Tibial nerve (tissue), 4 donors: ENCODE results near the gene CASZ1. TPM values are rescaled to one million over a fixed set of nuclear protein-coding genes. Genes with fewer than 3 reads are reported as not detected.

ENCODE experiments used
- DNase-seq, 2 donors: peaks; one replicate each; pipeline ENCODE4 v3.0.0-alpha.2; 2019; ENCODE audit warnings: low spot score in 2 of 2
- H3K27ac ChIP-seq, 4 donors: fragments of 200-600 bp; sonication (generic) in 3 of 4; one replicate each; pipeline ENCODE4 v1.5.1; 2017 to 2019; ENCODE audit warnings: mild to moderate bottlenecking in 1 of 4
- H3K27me3 ChIP-seq, 2 donors: fragments of 200-600 bp; sonication (generic) in 1 of 2; one replicate each; pipeline versions ENCODE4 v1.5.1 to v1.6.0; 2017 to 2019
- H3K36me3 ChIP-seq, 3 donors: fragments of 200-600 bp; sonication (generic); one replicate each; pipeline ENCODE4 v1.5.1; 2018 to 2019
- H3K4me1 ChIP-seq, 4 donors: fragments of 200-600 bp; sonication (generic) in 3 of 4; one replicate each; pipeline ENCODE4 v1.5.1; 2017 to 2019
- H3K4me3 ChIP-seq, 4 donors: fragments of 200-600 bp; sonication (generic) in 3 of 4; one replicate each; pipeline ENCODE4 v1.5.1; 2017 to 2019; ENCODE audit warnings: mild to moderate bottlenecking in 1 of 4, moderate library complexity in 1 of 4
- H3K9me3 ChIP-seq, 4 donors: fragments of 200-600 bp; sonication (generic) in 3 of 4; one replicate each; pipeline ENCODE4 v1.5.1; 2017 to 2019
- CTCF ChIP-seq, 5 experiments: fragments of 200-600 bp in 3 of 5; fragments of 450-650 bp in 2 of 5; sonication (generic) in 3 of 5; IDR thresholded peaks; one replicate each; pipeline ENCODE4 v1.5.1; 2016 to 2019; ENCODE audit warnings: antibody characterized with exemption in 5 of 5, mild to moderate bottlenecking in 3 of 5, moderate library complexity in 2 of 5
- EP300 ChIP-seq, 2 donors: sonication (generic); formaldehyde crosslinking; IDR thresholded peaks; one replicate each; pipeline ENCODE4 v1.6.1; 2017; ENCODE audit warnings: antibody characterized with exemption in 2 of 2, mild to moderate bottlenecking in 1 of 2
- POLR2A ChIP-seq, 2 donors: fragments of 450-650 bp; IDR thresholded peaks; one replicate each; pipeline ENCODE4 v1.6.1; 2017; ENCODE audit warnings: antibody characterized with exemption in 2 of 2, mild to moderate bottlenecking in 2 of 2, moderate library complexity in 2 of 2
- WGBS, 2 donors: methylation state at CpG; one replicate each; pipeline ENCODE4 v1.1.5; 2018; 5-methylcytosine and 5-hydroxymethylcytosine counted together
- total RNA-seq, 4 donors: library from RNA; depleted of rRNA; stranded (reverse); fragments of >200 nt; gene quantifications; one replicate each; pipeline ENCODE4 v1.1.0, GENCODE V29; 2016

The CASZ1 gene
- total RNA-seq, 4 donors from 2014 or later, result 1.7 to 7.5 (median 5.1) TPM

- Histone ChIP-seq H3K27ac (peak overlapping the region in 1 of 4 donors; percentile 53), H3K4me1 (peaks cover 0 to 22% (median 5%) of the 10 kb centered on the region in 4 donors), H3K9me3 (no peaks in the 10 kb centered on the region), H3K4me3 (no peak overlapping the region), H3K27me3 (no peaks in the 10 kb centered on the region), H3K36me3 (no peaks in the 10 kb centered on the region)
- 67 to 80% methylated on average over 11 to 14 of the region's 15 CpGs for WGBS, 2 donors
- TF ChIP-seq EP300 (IDR thresholded peaks at IDR 0.05), result no peak
- no peak for TF ChIP-seq CTCF (IDR thresholded peaks at IDR 0.05)
- TF ChIP-seq POLR2A (IDR thresholded peaks at IDR 0.05), result no peak
- no peak for DNase-seq
These were observed 36.8 kb downstream of the CASZ1 start for GRCh38 chr1:10759413-10760200.

GRCh38 chr1:10756842-10757241, 39.6 kb downstream of the CASZ1 start:
- no peaks in the 10 kb centered on the region for H3K9me3 ChIP-seq
- peaks cover 0 to 13% of the 10 kb centered on the region in 2 donors for H3K27me3 ChIP-seq
- H3K36me3 ChIP-seq, result no peaks in the 10 kb centered on the region
- peaks cover 0 to 22% (median 5%) of the 10 kb centered on the region in 4 donors for H3K4me1 ChIP-seq
- WGBS, 2 donors, result 59 to 66% methylated on average over 10 of the region's 10 CpGs
- DNase-seq, result no peak
- no peak overlapping the region for H3K4me3 ChIP-seq
- peak overlapping the region in 1 of 4 donors; percentile 27 for H3K27ac ChIP-seq
- TF ChIP-seq EP300 (IDR thresholded peaks at IDR 0.05) (no peak), CTCF (IDR thresholded peaks at IDR 0.05) (no peak), POLR2A (IDR thresholded peaks at IDR 0.05) (no peak)

GRCh38 chr1:10755970-10756521, 40.4 kb downstream of the CASZ1 start:
- no peak overlapping the region for H3K4me3 ChIP-seq
- H3K36me3 ChIP-seq, result no peaks in the 10 kb centered on the region
- DNase-seq, result no peak
- H3K27ac ChIP-seq, result peak overlapping the region in 1 of 4 donors; percentile 27
- TF ChIP-seq CTCF (IDR thresholded peaks at IDR 0.05), result no peak
- TF ChIP-seq POLR2A (IDR thresholded peaks at IDR 0.05), result no peak
- no peak for TF ChIP-seq EP300 (IDR thresholded peaks at IDR 0.05)
- no peaks in the 10 kb centered on the region for H3K9me3 ChIP-seq
- peaks cover 0 to 14% (median 5%) of the 10 kb centered on the region in 4 donors for H3K4me1 ChIP-seq
- H3K27me3 ChIP-seq, result peaks cover 0 to 21% of the 10 kb centered on the region in 2 donors
- 32 to 51% methylated on average over 11 to 20 of the region's 23 CpGs for WGBS, 2 donors

GRCh38 chr1:10754568-10755329, 41.7 kb downstream of the CASZ1 start:
- WGBS, 2 donors, result 73 to 83% methylated on average over 23 to 24 of the region's 24 CpGs
- peaks cover 0 to 13% (median 5%) of the 10 kb centered on the region in 4 donors for H3K4me1 ChIP-seq
- H3K36me3 ChIP-seq, result no peaks in the 10 kb centered on the region
- no peak overlapping the region for H3K27ac ChIP-seq
- no peak for DNase-seq
- TF ChIP-seq CTCF (IDR thresholded peaks at IDR 0.05) (no peak), EP300 (IDR thresholded peaks at IDR 0.05) (no peak), POLR2A (IDR thresholded peaks at IDR 0.05) (no peak)
- H3K27me3 ChIP-seq, result peaks cover 0 to 32% of the 10 kb centered on the region in 2 donors
- H3K4me3 ChIP-seq, result no peak overlapping the region
- no peaks in the 10 kb centered on the region for H3K9me3 ChIP-seq
